GM18909 (cell line): ENCODE data around the gene STRA6.

ENCODE experiments used
- ATAC-seq: cut with Tn5 transposase; IDR thresholded peaks from one replicate; pipeline ENCODE4 v1.9.1; 2021; ENCODE audit warnings: mild to moderate bottlenecking; ENCODE audit not compliant: unreplicated experiment, poor library complexity

STRA6 gene

GRCh38 chr15:74185710-74186348, 16.8 kb downstream of the STRA6 start:
- ATAC-seq, result no peak

GRCh38 chr15:74184582-74185091, 17.9 kb downstream of the STRA6 start:
- no peak for ATAC-seq

- no peak for ATAC-seq
Observed at GRCh38 chr15:74182131-74182530, 20.5 kb downstream of the STRA6 start.

GRCh38 chr15:74180881-74181602, 21.5 kb downstream of the STRA6 start:
- ATAC-seq, result no peak

- no peak for ATAC-seq
Observed at GRCh38 chr15:74179983-74180880, 22.4 kb downstream of the STRA6 start.

GRCh38 chr15:74179101-74179841, 23.3 kb downstream of the STRA6 start:
- no peak for ATAC-seq

GRCh38 chr15:74178326-74179100, 24.1 kb downstream of the STRA6 start:
- no peak for ATAC-seq

- no peak for ATAC-seq
Observed at GRCh38 chr15:74176262-74177214, 26.0 kb downstream of the STRA6 start.

GRCh38 chr15:74175271-74176191, 27.1 kb downstream of the STRA6 start:
- ATAC-seq, result no peak

GRCh38 chr15:74174958-74175253, 27.7 kb downstream of the STRA6 start:
- no peak for ATAC-seq

- ATAC-seq, result no peak
Observed at GRCh38 chr15:74174219-74174957, 28.2 kb downstream of the STRA6 start.

GRCh38 chr15:74173380-74174218, 29.0 kb downstream of the STRA6 start, which contains the start of gene ISLR:
Gene ISLR, plus strand, starts transcription at chr15:74173710. Its CDS starts 1,149 bp downstream, at chr15:74174859.
- ATAC-seq, result no peak

- ATAC-seq, result no peak
Observed at GRCh38 chr15:74172701-74173379, 29.7 kb downstream of the STRA6 start.

GRCh38 chr15:74171965-74172541, 30.5 kb downstream of the STRA6 start:
- ATAC-seq, result no peak
